Measurements from ENCODE around the gene AGFG2.
"Not testable (repeated sequence)": the region's sequence is repeated elsewhere in the genome, so short reads cannot be mapped to it uniquely, and the experiment has no call there.

AGFG2 gene

DNA sequence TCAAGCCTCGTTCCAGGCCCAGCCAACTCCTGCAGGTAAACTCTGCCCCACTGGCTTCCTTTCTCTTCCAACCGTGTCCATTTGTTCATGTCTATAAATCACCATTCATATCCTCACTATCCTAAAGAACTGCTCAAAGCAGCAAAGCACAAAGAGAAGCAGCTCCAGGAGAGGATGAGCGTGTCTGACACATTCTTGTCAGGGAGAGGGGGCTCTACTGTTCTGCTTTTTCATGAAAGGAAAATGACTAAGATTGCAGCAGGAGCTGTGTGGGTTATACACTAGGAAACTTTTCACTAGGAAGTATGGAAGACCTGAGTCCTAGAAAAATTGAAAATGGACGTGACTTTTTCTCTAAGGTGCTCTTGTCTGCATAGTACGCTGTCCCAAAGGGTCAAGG, 16.7 kb downstream of the AGFG2 start:
- DNase-seq = no peak

DNA sequence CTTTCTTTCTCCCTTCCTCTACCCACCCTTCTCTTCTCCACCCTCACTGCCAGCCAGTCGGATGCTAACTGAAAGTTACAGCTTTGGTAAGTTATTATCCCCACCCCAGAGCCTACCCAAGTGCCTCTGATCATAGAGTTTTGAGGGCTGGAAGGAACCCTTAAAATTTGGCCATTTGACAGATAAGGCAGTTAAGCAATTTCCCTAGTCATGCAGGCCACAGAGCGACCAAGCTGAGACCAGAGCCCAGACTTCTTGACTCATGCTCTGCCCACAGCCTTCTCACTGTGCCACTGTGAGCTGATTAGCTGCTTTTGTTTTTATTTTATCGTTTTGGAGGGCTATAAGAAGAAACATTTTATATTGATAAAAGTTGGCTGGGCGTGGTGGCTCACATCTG, 17.5 kb downstream of the AGFG2 start:
- no peak for DNase-seq

DNA sequence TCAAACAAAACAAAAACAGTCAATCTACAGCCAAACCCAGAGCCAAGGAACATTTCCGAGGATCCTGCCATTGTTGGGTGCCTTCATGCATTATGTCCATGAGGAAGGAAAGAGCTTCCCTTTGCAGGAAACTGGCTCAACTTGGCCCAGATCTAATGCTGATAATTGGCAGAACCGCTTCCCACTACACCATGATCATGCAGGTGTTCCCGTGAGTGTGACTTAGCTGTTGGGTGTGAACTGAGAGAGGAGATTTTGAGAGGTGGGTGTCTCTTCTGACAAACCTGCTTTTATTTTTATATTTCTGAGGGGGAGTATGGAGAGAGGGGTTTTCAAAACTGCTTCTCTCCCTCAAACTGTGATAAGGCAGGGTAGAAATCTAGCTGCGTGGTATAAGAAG, 20.1 kb downstream of the AGFG2 start:
- no peak for DNase-seq

DNA sequence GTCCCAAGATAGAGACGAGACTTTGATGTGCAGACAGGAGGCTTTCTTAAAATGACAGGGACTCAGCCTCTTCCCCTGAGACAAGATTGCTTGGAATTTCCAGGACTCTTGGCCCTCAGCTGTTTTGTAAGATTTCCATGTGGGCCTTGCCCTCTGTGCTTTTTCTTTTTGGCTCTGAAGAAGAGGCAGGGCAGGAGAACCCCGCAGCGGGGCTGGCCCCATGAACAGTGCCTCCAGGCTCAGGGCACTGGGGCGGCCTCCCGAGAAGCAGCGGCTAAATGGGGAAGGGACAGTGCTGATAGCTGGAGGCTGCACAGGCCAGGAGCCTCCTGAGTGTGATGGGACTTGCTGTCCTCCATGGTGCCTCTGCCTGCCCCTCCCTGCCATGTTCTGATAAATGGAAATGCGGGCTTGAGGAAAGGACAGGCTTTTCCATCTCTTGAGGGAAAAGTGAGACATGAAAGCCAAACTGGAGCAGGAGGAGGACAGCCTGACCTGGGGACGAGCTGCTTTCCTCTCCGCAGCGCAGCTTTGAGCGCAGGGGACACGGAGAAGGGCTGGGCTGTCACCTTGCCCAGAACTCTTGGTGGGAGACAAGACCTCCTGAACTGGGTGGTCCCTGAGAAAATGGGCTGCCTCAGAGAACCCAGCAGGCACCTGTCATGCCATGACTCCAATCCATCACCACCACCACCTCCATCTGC, 22.6 kb downstream of the AGFG2 start:
- DNase-seq = no peak

DNA sequence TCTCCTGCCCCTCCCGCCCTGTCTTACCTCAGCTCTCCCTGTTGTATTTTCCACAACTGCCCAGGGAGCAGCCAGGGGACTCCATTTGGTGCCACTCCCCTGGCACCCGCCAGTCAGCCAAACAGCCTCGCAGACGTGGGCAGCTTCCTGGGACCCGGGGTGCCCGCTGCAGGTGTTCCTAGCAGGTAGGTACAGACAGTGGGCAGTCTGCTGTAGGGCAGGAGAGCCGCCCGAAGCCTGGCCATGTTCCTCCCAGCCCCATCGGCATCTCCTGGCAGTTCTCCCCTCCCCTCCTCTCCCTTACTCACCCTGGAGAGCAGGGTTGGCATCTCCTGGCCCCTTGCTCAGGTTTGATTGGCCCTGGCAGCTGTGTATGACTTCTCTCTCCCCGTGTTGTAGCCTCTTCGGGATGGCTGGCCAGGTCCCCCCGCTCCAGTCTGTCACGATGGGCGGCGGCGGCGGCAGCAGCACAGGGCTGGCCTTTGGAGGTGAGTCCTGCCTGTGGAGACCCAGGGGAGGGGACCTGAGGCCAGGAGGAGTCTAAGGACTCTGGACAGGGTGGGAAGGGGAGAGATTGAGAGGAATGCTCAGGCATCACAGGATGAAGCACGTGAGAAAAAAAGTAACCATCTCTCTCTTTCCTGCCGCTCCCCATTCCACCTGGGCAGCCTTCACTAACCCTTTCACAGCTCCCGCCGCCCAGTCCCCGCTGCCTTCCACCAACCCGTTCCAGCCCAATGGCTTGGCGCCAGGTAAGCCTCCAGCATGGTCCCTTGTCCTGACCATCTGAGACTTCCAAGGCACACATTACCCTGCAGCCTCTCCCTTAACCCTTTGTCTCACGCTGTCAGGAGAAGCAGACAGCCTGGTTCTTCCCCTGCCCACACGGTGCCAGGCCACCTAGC, 23.4 kb downstream of the AGFG2 start:
- DNase-seq = no peak

DNA sequence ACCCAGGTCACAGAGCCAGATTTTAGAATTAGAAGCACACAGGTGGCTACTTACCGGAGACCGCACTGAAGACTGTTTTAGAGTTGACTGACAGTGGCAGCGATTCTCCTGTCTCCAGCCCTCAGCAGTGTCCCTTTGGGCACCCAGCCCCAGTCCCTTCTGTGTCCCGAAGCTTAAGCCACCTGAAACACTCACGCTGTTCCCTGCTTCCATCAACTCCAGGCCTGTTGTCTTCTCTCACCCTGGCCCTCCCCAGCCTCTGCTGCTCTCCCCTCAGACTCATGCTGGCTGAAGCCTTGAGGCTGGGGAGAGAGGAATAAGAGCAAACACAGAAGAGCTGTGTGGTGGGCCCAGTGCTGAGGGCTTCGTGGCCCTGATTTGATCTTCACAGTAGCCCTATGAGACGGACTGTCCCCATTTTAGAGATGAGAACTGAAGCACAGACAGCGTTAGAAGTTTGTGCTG, 24.1 kb downstream of the AGFG2 start:
- no peak for DNase-seq

DNA sequence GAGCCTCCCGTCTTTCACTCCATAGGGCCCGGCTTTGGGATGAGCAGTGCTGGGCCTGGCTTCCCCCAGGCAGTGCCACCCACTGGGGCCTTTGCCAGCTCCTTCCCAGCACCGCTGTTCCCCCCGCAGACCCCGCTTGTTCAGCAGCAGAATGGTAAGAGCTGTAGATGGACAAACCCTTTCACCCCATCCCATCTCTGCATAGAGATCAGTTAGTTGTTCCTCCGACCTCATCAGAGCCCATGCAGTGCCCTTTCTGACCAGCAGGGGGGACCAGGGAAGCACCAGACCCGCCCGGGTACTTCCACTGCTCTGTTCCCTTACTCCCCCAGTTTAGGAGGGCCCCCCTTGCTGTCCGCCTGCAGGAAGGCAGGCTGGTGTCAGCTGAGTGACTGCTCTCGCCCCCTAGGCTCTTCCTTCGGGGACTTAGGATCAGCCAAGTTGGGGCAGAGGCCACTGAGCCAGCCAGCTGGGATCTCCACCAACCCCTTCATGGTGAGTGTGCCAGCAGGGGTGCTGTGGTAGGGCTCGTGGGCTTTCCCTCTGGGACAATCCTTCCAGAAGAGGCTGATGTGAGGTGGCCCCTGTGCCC, 24.9 kb downstream of the AGFG2 start:
- DNase-seq = peak; percentile 80

DNA sequence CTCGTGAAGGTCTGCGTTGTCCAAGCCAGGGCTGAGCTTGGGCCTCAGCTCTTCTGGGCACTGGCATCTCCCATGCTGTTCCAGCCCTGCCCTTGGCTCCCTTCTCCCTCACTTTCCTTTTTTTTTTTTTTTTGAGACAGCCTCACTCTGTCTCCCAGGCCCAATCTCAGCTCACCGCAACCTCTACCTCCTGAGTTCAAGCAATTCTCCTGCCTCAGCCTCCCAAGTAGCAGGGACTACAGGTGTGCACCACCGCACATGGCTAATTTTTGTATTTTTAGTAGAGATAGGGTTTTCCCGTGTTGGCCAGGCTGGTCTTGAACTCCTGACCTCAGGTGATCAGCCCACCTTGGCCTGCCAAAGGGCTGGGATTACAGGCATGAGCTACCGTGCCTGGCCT, 25.4 kb downstream of the AGFG2 start:
- not testable (repeated sequence) for DNase-seq

DNA sequence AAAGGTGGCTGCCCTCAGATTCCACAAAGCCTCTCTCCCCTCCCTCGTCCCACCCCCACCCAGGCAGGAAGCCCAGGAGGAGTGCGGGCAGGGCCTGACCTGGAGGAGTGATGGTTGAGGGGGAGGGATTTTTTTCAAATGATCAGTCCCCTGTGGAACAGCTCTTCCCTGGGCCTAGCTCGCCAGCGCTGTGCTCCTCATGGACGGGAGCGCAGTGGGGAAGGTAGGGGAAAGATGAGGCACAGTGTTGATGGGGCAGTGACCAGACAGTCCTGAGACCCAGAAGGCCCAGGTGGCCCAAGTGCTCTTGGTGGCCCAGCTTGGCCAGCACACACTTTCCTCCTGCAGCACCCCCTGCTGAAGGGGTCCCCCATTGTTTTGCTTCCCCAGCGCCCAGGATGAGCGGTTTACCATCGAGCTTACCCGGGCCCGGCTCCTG, 26.1 kb downstream of the AGFG2 start:
- DNase-seq = no peak

DNA sequence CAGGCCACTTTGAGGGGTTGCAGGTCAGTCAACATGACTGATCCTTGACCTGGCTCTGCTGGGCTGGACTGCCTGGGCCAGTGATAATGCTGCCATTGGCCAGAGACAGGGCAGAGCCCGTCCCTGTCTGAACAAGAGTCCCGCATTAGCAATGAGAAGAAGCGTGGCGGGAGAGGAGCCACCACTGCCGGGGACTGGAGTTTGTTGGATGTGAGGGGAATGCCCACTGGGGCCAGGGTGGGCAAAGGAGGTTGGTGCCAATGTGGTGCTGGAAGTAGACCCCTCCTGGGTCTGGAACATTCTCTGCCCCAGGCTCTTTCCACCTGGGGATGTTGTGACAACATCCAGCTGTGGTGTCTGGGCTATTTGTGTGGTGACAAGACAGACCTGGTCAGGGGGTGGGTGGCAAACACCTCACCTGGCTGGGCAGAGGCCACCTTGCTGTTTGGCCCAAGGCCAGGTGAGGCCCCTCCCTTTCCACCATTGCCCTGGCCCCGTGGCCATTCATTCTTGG, 27.1 kb downstream of the AGFG2 start:
- DNase-seq = no peak

DNA sequence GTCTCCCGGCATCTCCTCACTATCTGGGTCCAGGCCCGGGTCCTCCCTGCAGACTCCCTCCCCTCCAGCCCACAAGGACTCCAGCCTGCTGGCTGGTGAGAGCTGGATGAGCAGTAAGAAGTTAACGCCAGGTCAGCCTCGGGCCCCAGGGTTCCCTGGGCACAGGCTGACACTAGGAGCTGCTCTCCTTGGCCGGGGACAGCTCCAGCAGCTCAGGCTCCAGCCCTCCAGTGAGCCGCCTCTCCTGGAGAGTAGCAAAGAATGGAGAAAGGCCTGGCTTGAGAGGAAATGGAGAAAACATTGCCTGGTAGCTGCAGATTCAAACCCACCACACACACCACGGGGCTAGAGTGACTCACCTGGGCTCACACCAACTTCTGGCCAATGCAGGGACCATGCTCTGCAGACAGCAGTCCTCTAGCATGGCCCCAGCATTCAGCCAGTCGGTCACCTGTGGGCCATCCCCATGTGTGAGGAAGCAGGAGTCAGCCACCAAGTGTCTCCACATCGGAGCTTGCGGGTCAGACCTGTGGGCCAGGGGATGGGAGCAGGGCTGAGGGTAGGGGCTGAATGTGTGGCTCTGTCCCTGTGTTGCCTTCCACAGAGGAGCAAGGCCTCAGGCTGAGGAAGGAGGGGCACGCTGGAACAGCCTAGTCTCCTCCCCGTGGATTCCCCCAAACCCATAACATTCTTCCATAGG, 28.2 kb downstream of the AGFG2 start:
- no peak for DNase-seq

DNA sequence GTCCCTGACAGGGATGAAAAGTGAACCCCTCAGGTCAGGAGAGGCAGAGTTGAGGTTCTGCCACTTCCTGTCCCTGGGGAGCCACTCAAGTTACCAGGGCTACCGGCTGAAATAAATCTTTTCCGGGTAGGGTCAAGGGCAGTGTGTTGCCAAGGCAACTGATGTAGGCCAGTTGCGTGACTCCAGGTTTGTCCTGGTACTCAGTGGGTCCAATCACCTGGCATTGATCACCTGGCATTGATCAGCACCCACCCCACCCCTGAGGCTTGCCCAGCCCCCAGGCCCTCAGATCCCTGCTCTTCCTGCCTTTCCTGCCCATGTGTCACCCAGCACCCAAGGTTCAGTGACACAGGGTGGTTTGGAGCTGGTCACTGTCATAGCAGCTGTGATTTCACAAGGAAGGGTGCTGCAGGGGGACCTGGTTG, 28.8 kb downstream of the AGFG2 start:
- no peak for DNase-seq

DNA sequence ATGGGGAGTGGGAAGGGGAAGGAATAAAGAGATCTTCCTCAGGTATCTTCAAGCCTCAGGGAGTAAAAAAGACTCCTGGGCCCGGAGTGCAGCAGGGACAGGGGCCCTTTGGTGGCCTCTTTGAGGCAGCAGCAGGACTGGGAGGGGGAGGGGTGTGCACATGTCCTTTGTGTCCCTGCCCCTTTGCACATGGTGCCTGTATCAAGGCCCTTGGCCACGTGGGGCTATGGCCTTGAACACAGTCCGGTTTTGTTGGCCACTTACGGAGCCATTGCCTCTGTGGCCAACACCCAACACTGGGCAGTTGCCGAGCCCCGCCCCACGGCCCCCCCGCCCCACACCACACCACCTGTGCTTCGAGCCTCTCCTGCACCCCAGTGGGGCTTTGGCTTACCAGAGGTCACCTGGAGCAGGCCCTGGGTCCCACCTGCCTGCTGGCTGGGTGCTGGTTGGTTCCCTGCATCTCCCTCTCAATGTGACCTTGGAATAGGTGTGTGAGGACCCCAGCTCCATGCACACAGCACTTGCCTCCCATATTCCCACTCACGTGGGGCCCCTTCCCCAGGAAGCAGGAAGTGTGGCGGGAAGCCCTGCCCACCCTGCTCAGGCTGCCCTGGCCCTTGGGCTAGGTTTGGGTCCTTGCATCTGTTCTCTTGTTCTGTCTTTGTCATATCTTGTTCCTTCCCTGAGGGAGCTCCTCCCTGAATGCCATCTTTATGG, 29.3 kb downstream of the AGFG2 start:
- DNase-seq = no peak

DNA sequence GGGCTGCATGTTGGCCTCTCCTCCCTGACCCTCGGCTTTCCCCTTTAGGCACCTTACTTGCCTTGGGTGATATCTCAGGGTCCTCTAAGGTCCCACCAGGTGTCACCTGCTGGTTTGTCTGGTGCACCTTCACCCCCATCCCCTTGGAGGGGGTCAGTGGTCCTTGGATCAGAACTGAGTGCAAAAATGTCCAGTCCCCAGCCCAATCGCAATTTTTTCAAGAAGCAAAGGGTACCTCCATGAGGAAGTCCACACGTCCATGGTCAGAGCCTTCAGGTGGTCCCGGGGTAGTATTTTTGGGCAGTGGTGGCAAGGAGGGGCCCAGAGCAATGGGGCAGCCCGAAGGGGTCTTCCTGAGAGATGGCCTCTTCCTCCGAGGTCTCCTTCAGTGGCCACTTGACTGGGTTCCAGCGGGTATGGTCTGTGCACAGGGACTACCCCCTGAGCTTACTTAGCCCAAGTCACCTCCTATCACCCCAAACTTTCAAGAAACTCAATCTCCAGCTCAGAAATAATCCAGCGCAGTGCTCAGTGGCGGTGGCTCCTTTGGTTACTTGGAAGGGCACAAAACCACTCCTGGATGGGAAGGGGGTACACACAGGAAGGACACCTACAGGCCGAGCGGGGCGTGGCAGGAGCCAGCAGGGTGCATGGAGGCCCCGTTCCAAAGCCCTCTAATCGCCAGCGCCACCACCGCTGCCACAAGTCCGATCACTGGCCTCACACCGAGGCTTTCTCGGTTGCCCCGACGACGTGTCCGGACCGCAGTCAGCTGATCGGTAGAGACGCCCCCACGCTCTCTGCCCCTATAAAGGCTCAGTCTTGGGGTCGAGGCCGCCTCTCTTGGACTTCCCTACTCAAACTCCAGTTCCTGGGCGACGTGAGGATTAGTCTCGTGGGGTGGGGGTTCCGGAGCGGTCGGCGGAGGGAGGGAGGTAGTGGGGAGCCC, 30.2 kb downstream of the AGFG2 start:
- DNase-seq = peak; percentile 68

DNA sequence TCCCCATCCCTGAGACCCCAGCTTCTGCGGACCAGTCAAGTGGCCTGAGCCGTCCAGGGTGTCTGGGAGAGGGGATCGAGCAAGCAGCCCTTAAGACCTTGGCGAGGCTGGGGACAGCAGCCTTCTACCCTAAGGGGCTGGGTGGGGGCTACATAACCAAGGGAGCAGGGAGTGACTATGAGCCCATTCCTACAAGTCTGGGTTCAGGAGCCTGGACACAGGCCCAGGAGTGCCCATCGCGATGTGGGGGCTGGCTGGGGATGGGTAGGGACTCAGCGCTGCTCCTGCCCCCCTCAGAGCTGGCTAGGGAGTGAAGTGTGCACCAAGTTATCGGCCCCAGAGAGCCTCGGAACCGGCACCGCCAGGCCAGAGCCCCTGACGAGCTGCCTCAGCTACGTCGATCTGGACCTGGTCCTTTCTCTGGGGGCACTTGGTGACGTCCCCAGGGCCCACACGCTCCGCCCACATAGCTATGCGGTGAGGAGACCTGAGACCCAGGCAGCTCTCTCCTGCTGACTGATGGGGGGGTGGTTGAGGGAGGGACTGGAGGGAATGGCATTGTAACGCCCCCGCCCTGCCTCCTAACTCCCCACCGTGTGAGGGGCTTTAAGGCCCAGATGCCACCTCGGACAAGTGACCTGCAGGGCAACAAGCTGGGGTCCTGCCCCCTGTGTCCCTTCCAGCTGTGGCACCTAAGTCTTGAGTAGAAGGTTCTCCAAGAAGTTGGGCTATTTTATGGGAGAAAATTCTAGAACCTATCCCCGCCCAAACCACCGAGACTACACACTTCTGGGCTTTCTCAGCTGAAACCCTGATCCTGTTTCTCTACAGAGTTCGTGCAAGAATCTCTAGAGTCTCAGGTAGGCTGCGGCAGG, 32.2 kb downstream of the AGFG2 start:
- DNase-seq = no peak

DNA sequence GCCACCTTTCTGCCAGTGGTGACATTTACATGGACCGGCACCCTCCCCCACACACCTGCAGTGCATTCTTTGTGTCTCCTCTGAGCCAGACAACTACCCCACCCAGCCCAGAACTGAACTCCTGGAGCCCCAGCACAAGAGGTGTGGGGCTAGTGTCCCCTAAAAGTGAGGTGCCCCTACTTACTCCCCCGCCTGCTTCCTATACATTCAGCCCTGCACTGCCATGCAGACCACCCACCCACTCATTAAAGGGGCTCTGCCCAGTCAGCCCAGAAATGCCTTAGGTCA, 32.8 kb downstream of the AGFG2 start:
- DNase-seq = no peak

DNA sequence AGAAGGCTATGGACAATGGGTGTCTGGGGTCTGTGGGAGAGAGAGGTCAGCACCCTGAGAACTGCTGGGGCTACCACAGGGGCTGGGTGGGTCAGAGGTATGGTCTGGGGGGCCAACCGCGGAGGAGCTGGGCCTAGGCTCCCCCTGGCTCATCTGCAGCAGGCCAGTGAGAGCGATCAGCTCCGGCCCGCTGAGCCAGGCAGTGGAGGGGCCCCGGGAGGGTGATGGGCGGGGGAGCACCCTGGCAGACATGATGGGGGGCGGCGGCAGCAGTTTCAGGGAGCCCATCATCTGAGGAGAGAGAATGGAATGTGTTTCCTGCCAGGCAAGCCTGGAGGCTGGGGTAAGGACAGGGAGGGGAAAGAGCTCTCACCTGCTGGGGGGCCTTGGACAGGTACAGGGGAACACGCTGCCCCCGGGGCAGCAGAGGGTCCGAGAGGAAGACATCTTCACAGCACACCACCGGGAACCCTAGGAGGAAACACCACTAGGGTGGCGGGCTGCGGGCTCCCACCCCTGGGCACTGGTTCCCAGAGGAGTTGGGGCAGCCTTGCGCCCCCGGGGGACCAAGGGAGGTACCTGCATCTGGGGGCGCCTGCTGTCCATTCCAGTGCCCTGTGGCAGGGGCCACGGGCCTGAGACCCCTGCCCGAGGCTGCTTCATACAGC, 33.4 kb downstream of the AGFG2 start:
- no peak for DNase-seq

DNA sequence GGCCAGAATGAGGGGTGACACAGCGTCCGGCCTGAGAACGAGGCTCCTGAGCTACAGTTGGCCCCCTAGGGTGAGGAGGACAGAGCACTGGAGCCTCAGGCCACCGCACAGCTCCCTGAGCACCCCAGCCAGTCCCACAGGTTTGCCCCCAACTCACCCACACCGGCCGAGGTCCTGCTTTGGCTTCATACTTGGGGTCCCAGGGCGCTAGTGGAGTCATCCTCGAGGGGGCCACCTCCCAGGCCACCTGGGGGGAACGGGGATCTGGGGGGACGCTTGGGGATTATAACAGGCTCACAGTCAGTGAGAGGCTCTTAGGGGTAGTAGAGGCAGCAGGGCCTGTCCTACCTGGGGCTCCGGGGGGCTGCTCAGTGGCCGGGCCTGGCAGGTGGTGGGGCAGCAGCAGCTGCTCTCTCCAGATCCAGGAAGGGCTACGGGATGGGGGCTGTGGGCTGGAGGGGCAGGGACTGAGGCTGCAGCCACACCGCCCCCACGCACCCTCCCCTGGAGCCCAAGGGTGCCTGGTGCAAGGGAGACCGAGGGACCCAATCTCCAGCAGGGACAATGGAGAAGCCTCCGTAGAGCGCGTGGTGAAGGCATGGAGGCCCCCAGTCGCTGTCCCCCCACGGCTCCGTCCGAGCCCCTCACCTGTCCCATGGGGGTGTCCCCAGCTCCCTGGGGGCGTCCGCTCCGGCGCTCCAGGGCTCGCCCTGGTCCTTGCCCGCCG, 34.1 kb downstream of the AGFG2 start:
- DNase-seq = no peak
